ENCODE measurements around the gene TENM3. TPM values are rescaled to one million over a fixed set of nuclear protein-coding genes. Genes with fewer than 3 reads are reported as not detected.

Gene TENM3
- total RNA-seq, 2 experiments from 2014 or later: not detected

DNA sequence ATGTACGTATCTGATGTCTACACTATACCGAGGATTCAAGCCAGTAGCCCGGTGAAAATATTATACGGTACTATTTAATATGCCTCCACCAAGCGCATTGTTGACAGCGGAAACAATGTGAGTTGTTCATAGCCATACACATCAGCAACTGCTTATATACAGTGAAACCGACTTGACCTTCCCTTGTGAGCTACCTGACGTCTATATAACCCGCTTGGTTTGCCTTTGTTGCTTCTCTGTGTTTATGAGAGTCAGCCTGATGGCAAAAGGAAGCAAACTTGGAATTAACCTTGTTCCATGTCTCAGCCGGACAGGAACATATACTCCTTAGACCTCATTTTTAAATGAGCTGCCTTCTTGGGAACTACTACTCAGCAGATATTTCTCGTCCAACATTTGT is 462.2 kb downstream of the TENM3 start:
- Mint-ChIP-seq H3K9me3 (no peaks in the 10 kb centered on the region), H3K27ac (no peak overlapping the region), H3K4me1 (ENCODE audit: low read depth) (no peaks in the 10 kb centered on the region), H3K36me3 (ENCODE audit: low read depth) (no peaks in the 10 kb centered on the region), H3K27me3 (peaks cover 3% of the 10 kb centered on the region), H3K4me3 (no peak overlapping the region)
- ATAC-seq: no peak
- CTCF ChIA-PET: no interaction called here
- DNase-seq: no peak
- POLR2A ChIA-PET: no interaction called here
- intact Hi-C loops (cut with micrococcal nuclease): no loop called here
- TF ChIP-seq, protein P1, sequence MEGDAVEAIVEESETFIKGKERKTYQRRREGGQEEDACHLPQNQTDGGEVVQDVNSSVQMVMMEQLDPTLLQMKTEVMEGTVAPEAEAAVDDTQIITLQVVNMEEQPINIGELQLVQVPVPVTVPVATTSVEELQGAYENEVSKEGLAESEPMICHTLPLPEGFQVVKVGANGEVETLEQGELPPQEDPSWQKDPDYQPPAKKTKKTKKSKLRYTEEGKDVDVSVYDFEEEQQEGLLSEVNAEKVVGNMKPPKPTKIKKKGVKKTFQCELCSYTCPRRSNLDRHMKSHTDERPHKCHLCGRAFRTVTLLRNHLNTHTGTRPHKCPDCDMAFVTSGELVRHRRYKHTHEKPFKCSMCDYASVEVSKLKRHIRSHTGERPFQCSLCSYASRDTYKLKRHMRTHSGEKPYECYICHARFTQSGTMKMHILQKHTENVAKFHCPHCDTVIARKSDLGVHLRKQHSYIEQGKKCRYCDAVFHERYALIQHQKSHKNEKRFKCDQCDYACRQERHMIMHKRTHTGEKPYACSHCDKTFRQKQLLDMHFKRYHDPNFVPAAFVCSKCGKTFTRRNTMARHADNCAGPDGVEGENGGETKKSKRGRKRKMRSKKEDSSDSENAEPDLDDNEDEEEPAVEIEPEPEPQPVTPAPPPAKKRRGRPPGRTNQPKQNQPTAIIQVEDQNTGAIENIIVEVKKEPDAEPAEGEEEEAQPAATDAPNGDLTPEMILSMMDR (IDR thresholded peaks at IDR 0.05): no peak

DNA sequence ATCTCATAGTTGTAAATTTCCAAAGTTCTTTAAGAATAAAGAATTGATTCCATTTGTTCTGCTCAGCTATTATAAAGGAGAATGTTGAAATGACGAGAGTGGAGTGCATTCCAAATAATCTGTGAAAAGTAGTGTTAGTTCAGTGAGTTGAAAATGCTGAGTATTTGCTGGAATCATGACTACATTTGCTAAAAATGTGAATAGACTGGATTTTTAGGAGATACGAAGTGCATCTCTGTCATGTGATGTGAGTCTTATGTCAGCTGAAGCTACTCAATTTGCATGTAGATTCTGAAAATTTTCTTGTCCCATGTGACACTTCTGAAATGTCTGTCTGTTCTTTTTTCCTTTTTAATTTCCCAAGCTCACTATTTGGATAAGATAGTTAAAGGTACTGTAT is 468.0 kb downstream of the TENM3 start:
- Mint-ChIP-seq H3K9me3 (no peaks in the 10 kb centered on the region), H3K4me3 (no peak overlapping the region), H3K27ac (no peak overlapping the region), H3K27me3 (peaks cover 5% of the 10 kb centered on the region), H3K4me1 (ENCODE audit: low read depth) (no peaks in the 10 kb centered on the region), H3K36me3 (ENCODE audit: low read depth) (no peaks in the 10 kb centered on the region)
- CTCF ChIA-PET: no interaction called here
- intact Hi-C loops (cut with micrococcal nuclease): no loop called here
- DNase-seq (no peak), ATAC-seq (no peak)
- POLR2A ChIA-PET: no interaction called here
- TF ChIP-seq, protein P1 (IDR thresholded peaks at IDR 0.05): no peak

DNA sequence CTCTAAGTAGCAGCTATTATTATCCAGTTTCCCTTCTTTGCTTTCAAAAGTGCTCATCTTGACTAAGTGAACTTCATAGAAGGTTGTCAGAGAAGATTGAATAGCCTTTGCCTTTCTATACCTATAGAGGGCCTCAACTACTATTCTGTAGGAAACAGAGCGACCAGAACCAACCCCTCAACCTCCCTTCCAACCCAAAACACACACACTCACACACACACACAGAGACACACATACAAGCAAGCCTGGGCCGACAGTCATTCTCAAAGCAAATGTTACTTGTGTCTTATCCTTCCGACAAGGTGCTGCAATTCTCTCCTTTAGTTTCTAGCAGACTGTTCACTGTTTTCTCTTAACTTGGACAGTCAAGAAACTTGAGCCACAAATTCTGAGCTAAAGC is 472.3 kb downstream of the TENM3 start:
- TF ChIP-seq, protein P1 (IDR thresholded peaks at IDR 0.05): no peak
- H3K27me3 Mint-ChIP-seq: peaks cover 5% of the 10 kb centered on the region
- ChIA-PET POLR2A (no interaction called here), CTCF (interaction anchor here (0.9 kb wide), 2 partner anchors 13 to 692 kb away, joined by 3 read pairs; no protein-coding TSS in a partner anchor)
- H3K36me3 Mint-ChIP-seq (ENCODE audit: low read depth): no peaks in the 10 kb centered on the region
- DNase-seq (no peak), ATAC-seq (no peak)
- H3K27ac Mint-ChIP-seq: no peak overlapping the region
- intact Hi-C loops (cut with micrococcal nuclease): no loop called here
- H3K4me3 Mint-ChIP-seq: no peak overlapping the region
- H3K9me3 Mint-ChIP-seq: no peaks in the 10 kb centered on the region
- no peaks in the 10 kb centered on the region for H3K4me1 Mint-ChIP-seq (ENCODE audit: low read depth)

DNA sequence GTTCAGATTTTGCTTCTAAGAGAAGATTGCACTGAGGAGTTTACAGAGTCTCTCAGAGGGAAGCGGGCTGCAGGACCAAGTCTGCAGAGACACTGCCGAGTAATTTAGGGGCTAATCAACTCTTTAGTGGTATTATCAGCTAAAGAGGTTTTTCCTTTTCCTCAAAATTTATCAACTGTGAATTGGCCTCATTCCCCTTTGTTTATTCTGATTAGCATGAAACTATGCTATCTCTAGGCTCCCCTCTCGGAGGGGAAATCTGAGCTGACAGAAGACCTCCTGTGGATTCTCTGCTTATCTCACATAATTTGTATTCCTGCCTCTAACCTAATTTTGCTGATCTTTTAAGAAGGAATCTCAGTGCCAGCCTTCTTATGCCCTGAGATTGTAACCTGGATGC is 473.0 kb downstream of the TENM3 start:
- CTCF ChIA-PET: interaction anchor here (0.9 kb wide), 2 partner anchors 14 to 691 kb away, joined by 3 read pairs; no protein-coding TSS in a partner anchor
- no peaks in the 10 kb centered on the region for H3K4me1 Mint-ChIP-seq (ENCODE audit: low read depth)
- H3K36me3 Mint-ChIP-seq (ENCODE audit: low read depth): no peaks in the 10 kb centered on the region
- H3K27me3 Mint-ChIP-seq: peaks cover 5% of the 10 kb centered on the region
- ATAC-seq (no peak), DNase-seq (no peak)
- intact Hi-C loops (cut with micrococcal nuclease): no loop called here
- TF ChIP-seq, protein P1 (IDR thresholded peaks at IDR 0.05): no peak
- no peaks in the 10 kb centered on the region for H3K9me3 Mint-ChIP-seq
- POLR2A ChIA-PET: no interaction called here
- H3K4me3 Mint-ChIP-seq: no peak overlapping the region
- H3K27ac Mint-ChIP-seq: no peak overlapping the region

DNA sequence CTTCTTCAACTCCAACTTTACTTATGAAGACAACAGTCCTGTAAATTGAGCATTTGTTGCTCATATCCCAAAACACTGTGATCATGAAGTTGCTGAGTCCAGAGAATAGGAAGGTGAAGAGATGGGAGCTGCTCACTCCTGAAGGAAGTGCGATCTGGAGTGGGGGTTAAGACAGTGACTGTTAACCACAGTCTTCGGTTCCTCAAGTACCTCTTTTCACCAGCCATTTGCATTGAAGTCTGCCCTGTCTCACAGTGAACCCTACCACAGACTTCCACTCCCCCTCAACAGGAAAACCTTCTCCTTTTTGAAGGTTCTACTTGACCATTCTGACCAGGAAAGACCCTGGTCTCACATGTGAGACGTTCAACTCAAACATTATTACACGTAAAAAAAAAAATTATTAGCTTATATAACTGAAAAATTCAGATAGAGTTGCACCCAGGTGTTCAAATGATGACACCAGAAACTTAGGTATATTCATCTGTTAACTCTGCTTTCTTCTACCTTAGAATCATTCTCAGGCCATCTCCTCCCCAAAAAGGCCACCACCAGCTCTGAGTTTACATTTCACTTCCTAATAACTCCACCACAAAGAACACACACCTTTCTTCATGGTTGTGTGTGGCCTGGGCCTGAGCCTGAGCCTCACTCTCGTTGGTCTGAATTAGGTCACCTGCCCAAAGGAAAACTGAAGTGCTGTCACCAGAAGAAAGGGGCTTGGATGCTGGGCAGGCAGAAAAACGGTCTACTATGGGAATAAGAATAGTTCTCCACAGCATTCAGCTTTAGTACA is 474.8 kb downstream of the TENM3 start:
- Mint-ChIP-seq H3K4me3 (no peak overlapping the region), H3K27ac (no peak overlapping the region), H3K27me3 (peaks cover 3% of the 10 kb centered on the region), H3K36me3 (ENCODE audit: low read depth) (no peaks in the 10 kb centered on the region), H3K4me1 (ENCODE audit: low read depth) (no peaks in the 10 kb centered on the region), H3K9me3 (no peaks in the 10 kb centered on the region)
- TF ChIP-seq, protein P1 (IDR thresholded peaks at IDR 0.05): no peak
- DNase-seq: no peak
- ChIA-PET POLR2A (no interaction called here), CTCF (interaction anchor here (0.8 kb wide), 1 partner anchor 30 kb away, joined by 3 read pairs; no protein-coding TSS in a partner anchor)
- intact Hi-C loops (cut with micrococcal nuclease): no loop called here
- ATAC-seq: no peak

Data from activated CD8-positive, alpha-beta T cell treated with anti-CD3 and anti-CD28 coated beads for 36 hours (primary cell).